ENCODE measurements around the gene MEF2D.

MEF2D gene

GRCh38 chr1:156544592-156545102 lies 44.1 kb upstream of the MEF2D start:
- Histone ChIP-seq H3K4me2 (ENCODE audit: low read length) (no peak overlapping the region), H3K36me3 (ENCODE audit: insufficient read depth, low read length) (no peaks in the 10 kb centered on the region), H3K27ac (ENCODE audit: low read depth, low read length, poor library complexity, severe bottlenecking) (no peak overlapping the region), H3K4me1 (ENCODE audit: insufficient read depth, low read length, severe bottlenecking) (no peaks in the 10 kb centered on the region), H3K4me3 (ENCODE audit: low read depth, low read length, poor library complexity, severe bottlenecking) (no peak overlapping the region), H4K20me1 (ENCODE audit: insufficient read depth, low read length) (no peaks in the 10 kb centered on the region), H3F3A (ENCODE audit: insufficient read depth, low read length) (no peaks in the 10 kb centered on the region), H3K9me2 (ENCODE audit: low read depth, low read length) (no peaks in the 10 kb centered on the region), H3K27me3 (ENCODE audit: insufficient read depth, low read length) (no peaks in the 10 kb centered on the region; the same call in 1 of the 2 replicates), H3K9ac (ENCODE audit: low read length) (no peak overlapping the region), H2AFZ (ENCODE audit: low read length) (no peak overlapping the region), H3K9me3 (ENCODE audit: low read length) (no peaks in the 10 kb centered on the region), H3K79me2 (ENCODE audit: insufficient read depth, low read length) (no peaks in the 10 kb centered on the region)
- TF ChIP-seq, protein P1, sequence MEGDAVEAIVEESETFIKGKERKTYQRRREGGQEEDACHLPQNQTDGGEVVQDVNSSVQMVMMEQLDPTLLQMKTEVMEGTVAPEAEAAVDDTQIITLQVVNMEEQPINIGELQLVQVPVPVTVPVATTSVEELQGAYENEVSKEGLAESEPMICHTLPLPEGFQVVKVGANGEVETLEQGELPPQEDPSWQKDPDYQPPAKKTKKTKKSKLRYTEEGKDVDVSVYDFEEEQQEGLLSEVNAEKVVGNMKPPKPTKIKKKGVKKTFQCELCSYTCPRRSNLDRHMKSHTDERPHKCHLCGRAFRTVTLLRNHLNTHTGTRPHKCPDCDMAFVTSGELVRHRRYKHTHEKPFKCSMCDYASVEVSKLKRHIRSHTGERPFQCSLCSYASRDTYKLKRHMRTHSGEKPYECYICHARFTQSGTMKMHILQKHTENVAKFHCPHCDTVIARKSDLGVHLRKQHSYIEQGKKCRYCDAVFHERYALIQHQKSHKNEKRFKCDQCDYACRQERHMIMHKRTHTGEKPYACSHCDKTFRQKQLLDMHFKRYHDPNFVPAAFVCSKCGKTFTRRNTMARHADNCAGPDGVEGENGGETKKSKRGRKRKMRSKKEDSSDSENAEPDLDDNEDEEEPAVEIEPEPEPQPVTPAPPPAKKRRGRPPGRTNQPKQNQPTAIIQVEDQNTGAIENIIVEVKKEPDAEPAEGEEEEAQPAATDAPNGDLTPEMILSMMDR (IDR thresholded peaks at IDR 0.05; ENCODE audit: low read length), result no peak
- no peak for TF ChIP-seq EZH2 (IDR thresholded peaks at IDR 0.05; ENCODE audit: borderline replicate concordance, low read length)

GRCh38 chr1:156543066-156543465 lies 42.5 kb upstream of the MEF2D start:
- no peak overlapping the region for H2AFZ ChIP-seq (ENCODE audit: low read length)
- no peak overlapping the region for H3K9ac ChIP-seq (ENCODE audit: low read length)
- H3K4me1 ChIP-seq (ENCODE audit: insufficient read depth, low read length, severe bottlenecking), result no peaks in the 10 kb centered on the region
- no peaks in the 10 kb centered on the region for H3K27me3 ChIP-seq (ENCODE audit: insufficient read depth, low read length)
- H3F3A ChIP-seq (ENCODE audit: insufficient read depth, low read length), result no peaks in the 10 kb centered on the region
- no peak overlapping the region for H3K27ac ChIP-seq (ENCODE audit: low read depth, low read length, poor library complexity, severe bottlenecking)
- no peaks in the 10 kb centered on the region for H3K9me2 ChIP-seq (ENCODE audit: low read depth, low read length)
- no peaks in the 10 kb centered on the region for H4K20me1 ChIP-seq (ENCODE audit: insufficient read depth, low read length)
- TF ChIP-seq, protein P1 (IDR thresholded peaks at IDR 0.05; ENCODE audit: low read length), result no peak
- TF ChIP-seq EZH2 (IDR thresholded peaks at IDR 0.05; ENCODE audit: borderline replicate concordance, low read length), result no peak
- no peak overlapping the region for H3K4me3 ChIP-seq (ENCODE audit: low read depth, low read length, poor library complexity, severe bottlenecking)
- H3K4me2 ChIP-seq (ENCODE audit: low read length), result no peak overlapping the region
- H3K36me3 ChIP-seq (ENCODE audit: insufficient read depth, low read length), result no peaks in the 10 kb centered on the region
- H3K79me2 ChIP-seq (ENCODE audit: insufficient read depth, low read length), result no peaks in the 10 kb centered on the region
- no peaks in the 10 kb centered on the region for H3K9me3 ChIP-seq (ENCODE audit: low read length)

- no peak overlapping the region for H2AFZ ChIP-seq (ENCODE audit: low read length)
- H3K9me2 ChIP-seq (ENCODE audit: low read depth, low read length), result no peaks in the 10 kb centered on the region
- no peaks in the 10 kb centered on the region for H3K79me2 ChIP-seq (ENCODE audit: insufficient read depth, low read length)
- H3K9me3 ChIP-seq (ENCODE audit: low read length), result no peaks in the 10 kb centered on the region
- H3K36me3 ChIP-seq (ENCODE audit: insufficient read depth, low read length), result no peaks in the 10 kb centered on the region
- no peaks in the 10 kb centered on the region for H4K20me1 ChIP-seq (ENCODE audit: insufficient read depth, low read length)
- no peak overlapping the region for H3K27ac ChIP-seq (ENCODE audit: low read depth, low read length, poor library complexity, severe bottlenecking)
- no peaks in the 10 kb centered on the region for H3K4me1 ChIP-seq (ENCODE audit: insufficient read depth, low read length, severe bottlenecking)
- H3F3A ChIP-seq (ENCODE audit: insufficient read depth, low read length), result no peaks in the 10 kb centered on the region
- H3K4me3 ChIP-seq (ENCODE audit: low read depth, low read length, poor library complexity, severe bottlenecking), result no peak overlapping the region
- H3K27me3 ChIP-seq (ENCODE audit: insufficient read depth, low read length), result no peaks in the 10 kb centered on the region
- H3K9ac ChIP-seq (ENCODE audit: low read length), result no peak overlapping the region
- no peak overlapping the region for H3K4me2 ChIP-seq (ENCODE audit: low read length)
- TF ChIP-seq, protein P1 (IDR thresholded peaks at IDR 0.05; ENCODE audit: low read length), result no peak
- no peak for TF ChIP-seq EZH2 (IDR thresholded peaks at IDR 0.05; ENCODE audit: borderline replicate concordance, low read length)
Observed at GRCh38 chr1:156540955-156541354, 40.4 kb upstream of the MEF2D start.
